NCI-H82 treated with DMSO at 0.1 percent for 48 hours (cell line): Measurements from ENCODE around the gene FITM1.
A peak's percentile ranks its signal among the peaks of the same experiment; 100 is the strongest.

Experiments used
- DNase-seq: peaks from one replicate; lab custom pipeline; 2025; ENCODE audit not compliant: unreplicated experiment; lab: John Stamatoyannopoulos, UW

The FITM1 gene

DNA sequence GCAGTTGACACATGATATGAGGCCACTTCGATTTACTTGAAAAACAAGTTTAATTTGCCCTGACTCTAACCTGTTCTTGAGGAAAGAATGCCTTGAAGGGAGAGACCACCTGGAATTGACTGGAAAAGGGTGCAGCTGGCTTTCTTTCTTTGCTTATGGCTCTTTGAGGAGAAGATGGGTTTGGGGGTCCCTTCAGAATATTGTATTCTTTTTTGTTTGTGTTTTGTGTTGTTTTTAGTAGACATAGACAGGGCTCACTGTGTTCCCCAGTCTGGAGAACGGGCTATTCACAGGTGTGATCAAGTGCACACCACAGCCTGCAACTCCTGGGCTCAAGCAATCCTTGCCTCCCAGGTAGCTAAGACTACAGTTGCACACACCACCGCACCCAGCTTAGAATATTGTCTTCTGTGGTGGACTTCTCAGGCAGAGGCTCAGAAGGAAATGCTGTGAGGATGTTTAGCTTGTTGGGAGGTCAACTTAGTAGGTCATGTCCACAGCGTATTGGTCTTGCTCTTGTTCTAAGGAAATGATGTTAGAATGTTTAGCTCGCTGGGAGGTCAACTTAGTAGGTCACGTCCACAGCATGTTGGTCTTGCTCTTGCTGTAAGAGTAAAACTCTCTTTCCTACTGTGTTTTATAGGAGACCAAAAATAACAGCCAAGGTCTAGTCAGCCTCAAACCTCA, 14.2 kb upstream of the FITM1 start:
- DNase-seq: no peak

DNA sequence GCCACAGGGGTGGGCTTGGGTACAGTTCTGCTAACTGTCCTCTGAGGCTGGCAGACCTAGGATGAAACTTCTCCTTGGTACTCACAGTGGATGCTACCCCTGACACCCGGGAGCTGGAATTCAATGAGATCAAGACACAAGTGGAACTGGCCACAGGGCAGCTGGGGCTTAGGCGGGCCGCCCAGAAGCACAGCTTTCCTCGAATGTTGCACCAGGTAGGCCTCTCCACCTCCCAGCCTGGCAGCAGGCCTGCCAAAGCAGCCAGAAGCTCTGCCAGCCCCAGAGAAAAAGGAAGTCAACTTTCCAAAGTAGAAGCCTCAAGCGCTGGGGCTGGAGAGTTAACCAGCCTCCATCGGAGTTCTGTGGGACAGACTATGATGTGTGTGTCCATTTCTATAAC, 13.3 kb upstream of the FITM1 start:
- no peak for DNase-seq

- DNase-seq: no peak
Measured at GRCh38 chr14:24119691-24120090, 10.8 kb upstream of the FITM1 start.

GRCh38 chr14:24121210-24121609, 9.2 kb upstream of the FITM1 start:
- no peak for DNase-seq

- no peak for DNase-seq
Measured at GRCh38 chr14:24122416-24122815, 8.0 kb upstream of the FITM1 start.

- no peak for DNase-seq
Measured at GRCh38 chr14:24122898-24123297, 7.6 kb upstream of the FITM1 start.

DNA sequence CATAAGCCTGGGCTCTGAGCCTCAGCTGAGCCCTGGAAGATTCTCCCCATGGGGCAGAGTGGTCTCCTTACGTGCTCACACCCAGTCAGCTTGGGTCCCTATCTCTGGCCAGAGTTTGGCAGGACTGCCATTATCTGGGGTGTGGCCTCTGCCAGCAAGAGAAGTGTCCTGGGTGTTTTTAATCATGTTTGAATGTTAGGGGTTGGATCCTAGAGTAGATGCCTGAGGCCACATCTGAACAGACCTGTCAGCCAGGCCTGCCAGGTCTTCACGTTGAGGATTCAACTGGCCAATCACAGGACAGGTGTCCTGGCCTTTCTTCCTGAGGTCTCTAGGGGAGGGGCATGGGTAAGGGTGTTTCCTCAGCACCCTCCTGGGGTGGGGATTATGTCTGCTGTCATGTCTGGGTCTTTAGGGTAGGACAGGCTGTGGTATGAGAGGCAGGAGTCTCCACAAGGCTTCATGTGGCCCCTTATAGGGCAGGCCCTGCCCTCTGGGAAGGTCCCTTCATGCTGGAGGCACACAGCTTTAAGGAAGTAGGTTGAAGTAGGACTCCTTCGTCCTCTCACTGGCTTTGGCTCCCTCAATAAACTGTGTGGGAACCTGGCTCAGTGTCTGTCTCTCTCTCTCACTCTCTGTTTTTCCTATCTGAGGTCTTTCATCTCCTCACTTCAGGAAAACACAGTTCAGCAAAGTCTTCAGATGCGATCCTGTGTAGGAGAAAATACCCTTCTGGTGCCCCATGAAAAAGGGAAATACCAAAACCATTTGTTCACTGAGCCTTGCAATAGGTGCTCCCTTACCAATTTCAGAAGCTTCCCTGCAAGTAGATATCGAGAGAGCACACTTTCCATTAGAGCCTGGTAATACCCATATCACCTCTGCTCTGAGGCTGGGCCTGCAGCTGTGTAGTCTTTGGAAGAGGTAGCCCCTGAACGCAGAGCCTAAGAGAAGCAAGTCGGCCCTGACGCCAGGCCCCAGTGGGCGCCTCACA, 6.7 kb upstream of the FITM1 start:
- no peak for DNase-seq

DNA sequence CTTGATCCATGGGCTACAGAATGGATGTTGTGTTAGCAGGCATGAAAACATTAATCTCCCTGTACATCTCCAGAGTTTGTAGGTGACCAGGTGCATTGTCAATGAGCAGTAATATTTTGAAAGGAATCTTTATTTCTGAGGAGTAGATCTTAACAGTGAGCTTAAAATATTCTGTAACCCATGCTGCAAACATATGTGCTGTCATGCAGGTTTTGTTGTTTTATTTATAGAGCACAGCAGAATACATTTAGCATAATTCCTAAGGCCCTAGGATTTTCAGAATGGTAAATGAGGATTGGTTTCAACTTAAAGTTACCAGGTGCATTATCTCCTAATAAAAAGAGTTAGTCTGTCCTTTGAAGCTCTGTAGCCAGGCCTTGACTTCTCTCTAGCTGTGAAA, 3.5 kb upstream of the FITM1 start:
- no peak for DNase-seq

GRCh38 chr14:24127673-24128072, 2.8 kb upstream of the FITM1 start:
- DNase-seq: no peak

GRCh38 chr14:24129410-24129998, 955 bp upstream of the FITM1 start:
- no peak for DNase-seq

- no peak for DNase-seq
Measured at GRCh38 chr14:24130717-24131548, 474 bp downstream of the FITM1 start.

GRCh38 chr14:24131549-24131966, 1.1 kb downstream of the FITM1 start:
- DNase-seq: no peak

GRCh38 chr14:24132061-24132685, 1.7 kb downstream of the FITM1 start:
- DNase-seq: no peak

DNA sequence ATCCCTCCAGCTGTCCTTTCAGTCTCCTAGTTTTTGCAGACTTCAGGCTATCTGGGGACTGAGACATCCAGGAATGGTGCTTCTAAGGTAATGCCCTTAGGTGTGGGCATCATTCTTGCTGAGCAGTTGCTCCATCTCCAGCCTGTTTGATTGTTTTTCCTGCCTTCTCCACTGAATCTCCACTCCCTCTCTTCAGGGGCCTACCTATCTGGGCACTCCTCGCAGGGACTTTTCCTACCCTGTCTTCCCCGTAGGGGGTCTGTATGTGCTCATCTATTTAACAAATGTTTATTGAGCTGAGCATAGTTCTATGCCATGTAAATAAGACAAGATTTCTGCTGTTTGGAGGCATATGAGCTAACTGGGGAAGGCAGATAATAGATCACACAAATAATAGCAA, 2.5 kb downstream of the FITM1 start:
- no peak for DNase-seq

DNA sequence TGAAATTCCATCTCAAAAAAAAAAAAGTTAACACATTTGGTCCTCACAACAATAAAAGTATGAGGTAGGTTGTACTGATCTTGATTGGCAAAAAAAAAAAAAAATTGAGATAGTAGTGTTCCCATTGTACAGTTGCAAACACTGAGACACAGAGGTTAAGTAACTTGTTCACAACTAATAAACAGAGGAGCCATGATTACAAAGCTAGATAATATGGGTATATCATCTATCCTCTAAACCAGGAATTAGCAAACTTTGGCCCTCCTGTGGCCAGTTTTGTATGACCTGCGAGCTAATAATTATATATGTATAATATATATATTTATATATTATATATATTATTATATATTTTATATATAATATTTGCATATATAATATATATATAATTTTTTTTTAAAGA, 3.3 kb downstream of the FITM1 start:
- DNase-seq: no peak

DNA sequence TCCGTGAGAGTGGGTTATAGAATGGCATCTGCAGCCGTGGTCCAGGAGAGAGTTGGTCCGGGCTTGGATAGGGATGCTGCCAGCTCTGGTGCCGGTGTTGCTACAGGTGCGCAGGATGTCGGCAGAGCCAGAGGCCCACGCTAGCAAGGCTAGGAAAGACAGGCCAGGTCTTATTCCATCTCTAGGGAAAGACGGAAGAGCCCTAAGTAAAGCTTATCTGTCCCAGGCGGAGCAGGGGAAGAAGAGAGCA, 5.0 kb downstream of the FITM1 start:
- DNase-seq: no peak

DNA sequence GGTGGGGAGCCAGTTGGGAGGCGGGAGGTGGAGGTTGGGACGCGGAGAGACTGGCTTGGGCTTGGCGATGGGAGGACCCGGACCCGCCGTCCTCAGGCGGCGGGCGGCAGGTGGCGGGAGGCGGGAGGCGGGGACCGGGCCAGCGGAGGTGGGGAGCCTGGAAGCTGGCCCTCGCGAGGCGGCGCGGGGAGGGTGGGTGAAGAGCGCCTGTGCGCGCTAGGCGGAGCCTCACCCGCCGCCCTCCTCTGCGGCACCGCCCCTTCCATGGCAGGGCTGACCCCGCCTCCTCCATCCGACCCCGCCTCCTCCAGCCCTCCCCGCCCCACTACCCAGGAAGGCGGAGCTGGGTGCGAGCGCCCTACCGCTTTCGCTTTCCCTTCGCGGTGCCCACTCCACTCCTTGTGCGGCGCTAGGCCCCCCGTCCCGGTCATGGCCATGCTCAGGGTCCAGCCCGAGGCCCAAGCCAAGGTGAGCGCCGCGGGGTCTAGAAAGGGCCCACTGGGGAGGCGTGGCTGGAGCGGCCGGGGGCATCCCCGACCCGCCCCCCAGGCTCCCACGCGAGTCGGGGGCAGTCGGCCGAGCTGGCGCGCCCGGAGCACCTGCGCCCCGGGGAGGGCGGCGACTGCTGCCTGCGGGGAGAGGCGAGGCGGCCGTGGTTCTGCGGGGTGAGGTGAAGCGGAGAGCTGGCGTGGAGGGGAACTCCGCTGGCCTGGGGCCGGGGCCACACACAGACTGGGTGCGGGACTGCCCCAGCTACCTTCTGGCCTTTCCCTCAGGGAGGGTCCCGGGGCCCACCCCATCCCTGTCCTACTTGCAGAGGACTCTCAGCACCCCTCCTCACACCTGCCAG, 5.6 kb downstream of the FITM1 start, which contains the start of gene PSME1:
Gene PSME1, plus strand, starts transcription at position 361 of the 850 bp plus-strand sequence. Its CDS starts 69 bp downstream, at position 430.
- peak; percentile 43 for DNase-seq

DNA sequence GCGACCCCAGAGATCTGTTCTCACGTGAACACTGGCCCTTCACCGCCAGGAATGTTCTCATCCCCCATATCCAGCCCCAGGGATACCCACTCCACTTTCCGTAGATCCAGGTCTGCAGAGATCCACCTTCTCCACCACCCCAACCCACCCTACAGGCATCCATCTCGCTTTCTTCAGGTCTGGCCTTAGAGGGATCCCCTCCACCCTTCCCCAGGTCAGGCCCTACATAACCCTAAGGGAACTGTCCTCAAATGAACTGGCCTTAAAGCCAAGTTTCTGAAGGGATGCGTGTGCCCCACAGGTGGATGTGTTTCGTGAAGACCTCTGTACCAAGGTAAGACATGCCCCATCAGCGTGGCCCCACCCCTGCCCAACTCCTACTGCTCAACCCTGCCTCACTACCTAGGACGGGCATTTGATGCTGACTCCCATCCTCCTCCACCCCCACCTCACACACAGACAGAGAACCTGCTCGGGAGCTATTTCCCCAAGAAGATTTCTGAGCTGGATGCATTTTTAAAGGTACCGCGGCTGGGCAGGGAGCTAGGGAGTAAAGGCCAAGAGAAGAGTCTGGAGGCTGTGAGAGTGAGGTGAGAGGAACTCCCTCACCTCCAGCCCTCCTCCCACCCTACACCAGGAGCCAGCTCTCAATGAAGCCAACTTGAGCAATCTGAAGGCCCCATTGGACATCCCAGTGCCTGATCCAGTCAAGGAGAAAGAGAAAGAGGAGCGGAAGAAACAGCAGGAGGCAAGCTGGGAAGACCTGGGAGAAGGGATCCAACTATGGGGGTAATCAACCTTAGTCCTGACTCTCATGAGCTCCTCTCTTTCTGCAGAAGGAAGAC, 6.4 kb downstream of the FITM1 start:
- no peak for DNase-seq
